NOMO-1 (cell line): ENCODE measurements around the gene TEC.
A peak's percentile ranks its signal among the peaks of the same experiment; 100 is the strongest.

ENCODE experiments used
- DNase-seq, 2 experiments: peaks; one replicate each; lab custom pipeline; 2025; ENCODE audit not compliant: unreplicated experiment in 2 of 2; lab: John Stamatoyannopoulos, UW

TEC gene

DNA sequence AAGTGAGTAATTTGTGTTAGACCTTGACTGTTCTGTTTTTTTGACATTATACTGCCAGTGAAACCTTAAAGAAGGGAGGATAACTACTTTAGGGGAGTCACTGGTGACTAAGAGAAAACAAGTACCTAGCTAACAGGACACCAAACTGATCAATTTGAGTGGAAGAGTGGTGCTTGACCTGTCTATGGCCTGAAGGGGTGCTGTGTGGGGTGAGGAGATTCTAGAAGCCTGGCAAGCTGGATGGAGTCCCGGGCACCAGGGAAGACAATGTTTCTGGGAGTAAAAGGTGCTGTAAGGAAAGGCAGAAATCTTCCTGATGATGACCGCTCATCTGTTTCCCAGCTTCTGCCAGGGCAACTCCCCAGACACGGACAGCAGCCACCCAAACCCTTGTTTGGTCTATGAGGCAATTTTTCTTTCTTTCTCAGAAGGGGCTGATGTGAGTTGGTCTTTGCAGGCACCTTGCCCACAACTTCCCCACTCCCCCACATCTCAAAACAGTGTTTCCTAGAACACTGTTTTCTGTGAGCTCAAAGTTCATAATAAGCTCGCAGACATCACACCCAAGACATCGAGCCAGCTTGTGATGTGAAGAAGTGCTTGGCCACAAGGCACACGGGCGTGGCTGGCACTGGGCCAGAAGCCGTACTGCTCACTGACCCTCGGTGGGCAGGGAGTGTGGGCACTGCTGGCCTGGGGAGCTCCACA lies 140.2 kb downstream of the TEC start:
- no peak for DNase-seq

- DNase-seq = peak; percentile 57 to 59
Observed at GRCh38 chr4:48127682-48128404, 141.8 kb downstream of the TEC start.

GRCh38 chr4:48127231-48127630 lies 142.4 kb downstream of the TEC start:
- no peak for DNase-seq

GRCh38 chr4:48126621-48127020 lies 143.0 kb downstream of the TEC start:
- DNase-seq = no peak

GRCh38 chr4:48124870-48125269 lies 144.8 kb downstream of the TEC start:
- no peak for DNase-seq

DNA sequence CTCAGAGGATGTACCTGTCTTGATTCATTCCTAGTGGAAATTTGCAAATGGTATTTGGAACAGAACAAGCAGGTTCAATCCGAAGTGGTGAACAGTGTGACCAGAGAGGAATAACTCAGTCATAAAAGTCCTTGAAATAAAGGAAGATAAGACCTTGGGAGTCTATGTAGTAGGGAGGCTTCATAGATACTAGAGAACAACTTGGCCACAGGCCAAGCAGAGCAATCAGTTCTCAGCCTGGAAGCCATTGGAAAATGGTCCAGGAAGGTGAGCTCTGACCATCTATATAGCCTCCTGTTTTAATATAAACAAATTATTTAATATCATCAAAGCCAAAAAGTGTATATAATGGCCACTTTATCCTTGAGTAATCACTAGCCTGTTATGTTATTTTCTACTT lies 146.9 kb downstream of the TEC start:
- DNase-seq = no peak

DNA sequence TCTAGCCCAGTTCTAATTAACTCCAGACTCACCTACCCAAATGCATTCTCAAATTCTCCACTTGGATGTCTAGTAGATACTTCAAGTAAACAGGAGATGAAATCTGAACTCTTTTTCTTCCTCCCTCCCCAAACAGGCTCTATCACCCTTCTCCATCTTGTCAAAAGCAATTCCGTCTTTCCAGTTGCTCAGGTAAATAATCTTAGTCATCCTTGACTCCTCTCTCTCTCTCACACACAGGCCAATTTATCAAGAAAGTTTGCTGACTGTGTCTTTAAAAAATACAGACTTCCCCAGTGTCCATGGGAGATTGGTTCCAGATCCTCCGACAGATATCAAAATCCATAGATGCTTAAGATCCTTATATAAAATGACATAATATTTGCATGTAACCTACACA lies 148.5 kb downstream of the TEC start:
- no peak for DNase-seq

DNA sequence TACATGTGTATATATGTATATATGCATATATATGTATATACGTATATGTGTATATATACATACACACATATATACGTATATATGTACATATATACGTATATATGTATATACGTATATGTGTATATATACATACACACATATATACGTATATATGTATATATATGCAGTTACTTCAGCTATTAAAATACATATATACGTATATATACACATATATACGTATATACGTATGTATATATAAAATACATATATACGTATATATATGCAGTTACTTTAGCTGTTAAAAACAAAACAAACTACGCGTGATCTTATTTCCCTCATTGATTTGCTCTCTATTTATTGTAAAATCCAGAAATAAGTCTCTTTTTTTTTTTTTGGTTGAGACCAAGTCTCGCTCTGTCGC lies 149.5 kb downstream of the TEC start:
- DNase-seq = no peak

GRCh38 chr4:48119646-48120045 lies 150.0 kb downstream of the TEC start:
- no peak for DNase-seq

DNA sequence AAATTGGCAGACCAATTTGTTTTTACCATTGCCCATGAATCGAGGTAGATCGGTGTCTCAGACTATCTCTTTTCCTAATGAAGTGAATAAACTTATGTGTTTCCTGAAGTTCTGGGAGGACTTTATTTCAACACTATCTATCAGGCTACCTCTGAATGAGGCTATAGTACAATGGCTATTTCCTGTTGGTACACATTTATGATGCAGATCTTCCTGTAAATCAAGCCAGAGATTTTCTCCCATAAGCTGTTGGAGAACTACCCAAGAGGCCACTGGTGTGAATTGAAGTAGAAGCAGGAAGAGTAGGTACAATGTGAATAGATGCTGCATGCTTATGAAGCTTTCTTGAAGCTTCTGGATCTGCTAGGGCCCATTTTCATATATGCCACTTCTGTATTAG lies 151.6 kb downstream of the TEC start:
- DNase-seq = no peak

- DNase-seq = no peak
Observed at GRCh38 chr4:48116582-48116981, 153.1 kb downstream of the TEC start.

DNA sequence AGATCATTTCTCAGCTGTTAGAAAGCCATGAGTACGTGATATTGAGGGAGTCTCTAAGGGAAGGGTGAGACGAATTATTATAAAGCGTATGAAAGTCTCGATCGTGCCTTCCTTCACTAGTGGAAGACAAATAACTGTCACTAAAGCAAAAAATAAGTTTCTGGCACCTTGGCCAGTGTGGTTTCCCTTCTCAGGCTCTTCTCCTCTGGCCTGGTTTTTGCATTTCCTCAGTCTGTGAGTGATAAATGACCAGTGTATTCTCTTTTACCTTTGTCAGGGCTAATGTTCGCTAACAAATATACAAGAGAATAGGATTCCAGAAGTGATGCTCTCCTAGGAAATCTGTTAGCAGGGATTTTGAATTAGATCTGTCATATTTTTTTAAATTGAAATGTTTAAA lies 155.2 kb downstream of the TEC start:
- no peak for DNase-seq

GRCh38 chr4:48112017-48112667 lies 157.5 kb downstream of the TEC start:
- no peak for DNase-seq

DNA sequence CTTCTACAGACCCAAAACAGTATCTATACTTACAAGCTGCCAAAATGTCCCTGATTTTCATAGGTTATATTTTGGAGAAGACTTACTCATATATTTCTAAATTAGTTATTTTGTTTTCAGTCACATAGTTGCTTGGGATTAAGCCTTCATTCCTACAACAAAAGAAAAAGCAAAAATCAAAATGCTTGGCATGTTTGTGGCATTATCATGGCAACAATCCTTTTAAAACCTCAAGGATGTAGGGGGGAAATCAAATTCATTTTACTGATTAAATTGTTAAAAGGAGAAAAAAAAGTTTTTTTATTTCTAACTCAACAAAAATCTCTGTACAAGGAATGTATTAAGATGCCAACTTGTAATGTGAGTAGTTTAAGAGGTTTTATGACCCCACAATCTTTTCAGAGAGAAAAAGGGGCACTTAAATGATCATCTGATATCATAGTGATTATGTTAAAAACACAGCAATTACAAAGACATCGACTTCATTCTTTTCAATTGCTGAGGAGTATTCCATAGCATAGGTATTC lies 159.1 kb downstream of the TEC start:
- DNase-seq = no peak

GRCh38 chr4:48109413-48110263 lies 160.0 kb downstream of the TEC start:
- peak in 1 of 2 experiments; percentile 11 for DNase-seq

GRCh38 chr4:48108309-48109073 lies 161.1 kb downstream of the TEC start:
- DNase-seq = no peak

GRCh38 chr4:48105230-48105629 lies 164.4 kb downstream of the TEC start:
- DNase-seq = no peak

- no peak for DNase-seq
Observed at GRCh38 chr4:48103483-48104139, 166.0 kb downstream of the TEC start.

DNA sequence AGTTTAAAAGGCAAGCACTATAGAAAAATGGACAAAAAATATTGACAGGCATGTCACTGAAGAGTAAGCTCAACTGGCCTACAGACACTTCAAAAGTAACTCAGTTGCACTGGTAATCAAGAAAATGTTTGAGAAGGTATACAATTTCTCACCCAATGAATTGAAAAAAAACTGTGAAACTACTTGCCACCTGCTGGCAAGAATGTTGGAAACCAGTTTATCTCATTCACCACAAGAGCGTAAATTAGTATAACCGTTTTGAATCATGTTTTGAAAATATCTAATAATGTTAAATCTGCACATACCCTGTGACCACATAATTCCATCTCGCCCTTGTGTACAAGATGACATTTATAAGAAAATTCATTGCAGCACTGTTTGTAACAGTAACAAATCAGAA lies 167.3 kb downstream of the TEC start:
- DNase-seq = no peak

DNA sequence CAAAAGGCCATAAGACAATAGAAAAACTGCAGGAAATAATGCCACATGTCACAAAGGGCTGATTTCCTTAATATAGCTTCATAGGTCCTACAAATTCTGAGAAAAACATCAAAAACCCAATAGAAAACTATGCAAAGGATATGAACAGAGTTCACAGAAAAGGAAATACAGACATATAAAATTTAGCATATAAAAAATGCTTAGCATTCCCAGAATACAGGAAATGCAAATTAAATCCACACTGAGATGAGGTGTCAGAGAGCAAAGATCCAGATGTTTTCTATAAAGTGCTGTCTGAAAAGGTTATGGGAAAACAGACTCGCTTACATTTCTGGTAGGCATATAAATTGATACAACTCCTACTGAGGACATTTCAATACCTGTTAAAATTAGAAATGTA lies 169.4 kb downstream of the TEC start:
- DNase-seq = no peak
